H1 (cell line): ENCODE measurements around the gene KCNAB2. TPM values are rescaled to one million over a fixed set of nuclear protein-coding genes. Genes with fewer than 3 reads are reported as not detected.

Source experiments
- CTCF ChIA-PET: fragments of 300-600 bp; sonication (Branson Sonifier 250); formaldehyde crosslinking; loops from one replicate; lab custom pipeline; 2021; ENCODE audit not compliant: partially characterized antibody; lab: Charles Lee
- POLR2A ChIA-PET: fragments of 300-600 bp; sonication (Branson Sonifier 250); formaldehyde crosslinking; loops from one replicate; lab custom pipeline; 2021; ENCODE audit warnings: inconsistent platforms; ENCODE audit not compliant: partially characterized antibody; lab: Charles Lee
- DNase-seq, 2 experiments: peaks; one replicate each; pipeline versions ENCODE4 v3.0.0 to v3.0.0-alpha.2; 2010 to 2022; ENCODE audit warnings: low spot score in 2 of 2, low read depth in 1 of 2, mixed read lengths in 1 of 2
- FAIRE-seq: peaks from 2 replicates; lab custom pipeline; 2011; peaks lifted over from hg19 to GRCh38; lab: Jason Lieb, UNC
- H2AFZ ChIP-seq: 2 replicates; pipeline ENCODE4 v1.8.1; 2012; ENCODE audit warnings: low read length, inconsistent platforms
- H2AK5ac ChIP-seq: 2 replicates; pipeline ENCODE4 v1.6.1; 2013; ENCODE audit warnings: low read depth, low read length
- H2BK120ac ChIP-seq: replicated peaks from 2 replicates; pipeline ENCODE3; 2013; ENCODE audit warnings: low read depth, low read length, inconsistent platforms
- H2BK12ac ChIP-seq: 2 replicates; pipeline ENCODE4 v1.6.1; 2013; ENCODE audit warnings: low read depth, low read length
- H2BK15ac ChIP-seq: 2 replicates; pipeline ENCODE4 v1.6.1; 2013; ENCODE audit warnings: low read length
- H2BK20ac ChIP-seq: 2 replicates; pipeline ENCODE4 v1.6.1; 2013; ENCODE audit warnings: low read length
- H2BK5ac ChIP-seq: 2 replicates; pipeline ENCODE4 v1.6.1; 2013; ENCODE audit warnings: low read depth, low read length
- H3K14ac ChIP-seq: 2 replicates; pipeline ENCODE4 v1.6.1; 2013; ENCODE audit warnings: inconsistent platforms; ENCODE audit not compliant: insufficient read length
- H3K18ac ChIP-seq: 2 replicates; pipeline ENCODE4 v1.6.1; 2013; ENCODE audit warnings: low read length; ENCODE audit errors: extremely low read depth
- H3K23ac ChIP-seq: 2 replicates; pipeline ENCODE4 v1.6.1; 2013; ENCODE audit warnings: inconsistent platforms; ENCODE audit not compliant: insufficient read length
- H3K23me2 ChIP-seq: 2 replicates; pipeline ENCODE4 v1.6.1; 2013; ENCODE audit warnings: low read depth, low read length
- H3K27ac ChIP-seq: 2 replicates; pipeline ENCODE4 v1.6.1; 2011; ENCODE audit warnings: low read depth, low read length, inconsistent platforms
- H3K27me3 ChIP-seq, 4 experiments: replicated peaks in 1 of 4; 1 replicate in 1 of 4; 2 replicates in 3 of 4; pipeline versions ENCODE4 v1.6.1 to v1.8.1; 2011 to 2013; ENCODE audit warnings: low read length in 3 of 4, mild to moderate bottlenecking in 3 of 4, inconsistent platforms in 2 of 4, mixed read lengths in 2 of 4, moderate library complexity in 1 of 4; ENCODE audit not compliant: control insufficient read depth in 3 of 4, insufficient read depth in 3 of 4; ENCODE audit errors: extremely low read depth in 1 of 4
- H3K36me3 ChIP-seq, 4 experiments: 2 replicates each; pipeline versions ENCODE4 v1.6.1 to v1.8.1; 2011 to 2013; ENCODE audit warnings: mild to moderate bottlenecking in 4 of 4, low read length in 3 of 4, moderate library complexity in 2 of 4, control low read depth in 1 of 4, inconsistent platforms in 1 of 4; ENCODE audit not compliant: insufficient read depth in 4 of 4, control insufficient read depth in 2 of 4
- H3K4ac ChIP-seq: replicated peaks from 2 replicates; pipeline ENCODE3; 2013; ENCODE audit warnings: low read length, low read depth, mixed read lengths, inconsistent platforms; ENCODE audit not compliant: insufficient read length
- H3K4me1 ChIP-seq, 4 experiments: replicated peaks in 1 of 4; 1 replicate in 1 of 4; 2 replicates in 3 of 4; pipeline versions ENCODE4 v1.6.1 to v1.8.1; 2011 to 2013; ENCODE audit warnings: low read length in 3 of 4, inconsistent platforms in 2 of 4, mixed read lengths in 1 of 4; ENCODE audit not compliant: insufficient read depth in 4 of 4, control insufficient read depth in 3 of 4
- H3K4me2 ChIP-seq, 2 experiments: 2 replicates each; pipeline versions ENCODE4 v1.6.1 to v1.8.1; 2011 to 2013; ENCODE audit warnings: low read depth in 2 of 2, low read length in 2 of 2, control low read depth in 1 of 2, inconsistent platforms in 1 of 2, mild to moderate bottlenecking in 1 of 2; ENCODE audit not compliant: insufficient read depth in 1 of 2
- H3K4me3 ChIP-seq, 4 experiments: fragments of 200-600, 300-600 bp in 1 of 4; sonication (generic), shearing (Covaris generic), sonication (Bioruptor Twin) in 1 of 4; 2 replicates each; pipeline versions ENCODE4 v1.5.1 to v1.8.1; 2011 to 2016; ENCODE audit warnings: low read length in 4 of 4, low read depth in 3 of 4, control low read depth in 2 of 4, inconsistent platforms in 2 of 4, mild to moderate bottlenecking in 2 of 4, mixed read lengths in 1 of 4, moderate library complexity in 1 of 4; ENCODE audit not compliant: insufficient read depth in 2 of 4; ENCODE audit errors: extremely low read depth in 1 of 4
- H3K56ac ChIP-seq: replicated peaks from 2 replicates; pipeline ENCODE3; 2013; ENCODE audit warnings: low read depth, mild to moderate bottlenecking, mixed read lengths, low read length, inconsistent platforms; ENCODE audit not compliant: insufficient read length
- H3K79me1 ChIP-seq: 2 replicates; pipeline ENCODE4 v1.6.1; 2013; ENCODE audit warnings: low read depth, low read length, control low read depth
- H3K79me2 ChIP-seq, 2 experiments: 2 replicates each; pipeline versions ENCODE4 v1.6.1 to v1.8.1; 2012 to 2013; ENCODE audit warnings: low read length in 2 of 2, mild to moderate bottlenecking in 2 of 2, inconsistent platforms in 1 of 2; ENCODE audit not compliant: insufficient read depth in 2 of 2, control insufficient read depth in 1 of 2
- H3K9ac ChIP-seq, 4 experiments: replicated peaks in 1 of 4; 1 replicate in 1 of 4; 2 replicates in 3 of 4; pipeline versions ENCODE4 v1.6.1 to v1.8.1; 2011 to 2013; ENCODE audit warnings: low read depth in 3 of 4, low read length in 3 of 4, control low read depth in 2 of 4, mild to moderate bottlenecking in 2 of 4, moderate library complexity in 2 of 4, inconsistent platforms in 1 of 4; ENCODE audit errors: extremely low read depth in 1 of 4
- H3K9me3 ChIP-seq, 2 experiments: 2 replicates each; pipeline versions ENCODE4 v1.6.1 to v1.8.1; 2012 to 2013; ENCODE audit warnings: mild to moderate bottlenecking in 2 of 2, moderate library complexity in 2 of 2, control low read depth in 1 of 2, inconsistent platforms in 1 of 2, low read depth in 1 of 2, low read length in 1 of 2, mixed read lengths in 1 of 2; ENCODE audit not compliant: insufficient read depth in 2 of 2
- H4K20me1 ChIP-seq, 2 experiments: replicated peaks in 1 of 2; 2 replicates each; pipeline versions ENCODE3 to v1.8.1; 2011 to 2013; ENCODE audit warnings: inconsistent platforms in 2 of 2, low read length in 2 of 2, mild to moderate bottlenecking in 1 of 2; ENCODE audit not compliant: insufficient read depth in 2 of 2, control insufficient read depth in 1 of 2
- H4K5ac ChIP-seq: 2 replicates; pipeline ENCODE4 v1.6.1; 2013; ENCODE audit warnings: low read length, low read depth, mixed read lengths, inconsistent platforms; ENCODE audit not compliant: insufficient read length
- H4K8ac ChIP-seq: 2 replicates; pipeline ENCODE4 v1.8.0; 2013; ENCODE audit warnings: mild to moderate bottlenecking, moderate library complexity, low read length, inconsistent platforms; ENCODE audit not compliant: insufficient read depth; ENCODE audit errors: extremely low read depth
- H4K91ac ChIP-seq: replicated peaks from 2 replicates; pipeline ENCODE3; 2013; ENCODE audit warnings: low read length, mixed read lengths, inconsistent platforms; ENCODE audit not compliant: insufficient read length
- ASH2L ChIP-seq: fragments of 200-600, 300-600 bp; sonication (generic); IDR thresholded peaks from one replicate; pipeline ENCODE4 v1.7.1; 2017; ENCODE audit warnings: low read length
- BRCA1 ChIP-seq: IDR thresholded peaks from 2 replicates; pipeline ENCODE4 v1.6.1; 2012; ENCODE audit warnings: low read depth, low read length, improper control_type of control experiment
- HDAC2 ChIP-seq, 2 experiments: fragments of 300-600 bp in 1 of 2; sonication (generic) in 1 of 2; IDR thresholded peaks; 2 replicates each; pipeline ENCODE4 v1.6.1; 2011 to 2012; ENCODE audit warnings: low read depth in 2 of 2, low read length in 2 of 2, mild to moderate bottlenecking in 2 of 2, moderate library complexity in 2 of 2, borderline replicate concordance in 1 of 2, inconsistent platforms in 1 of 2
- WGBS, 2 experiments: shearing (Covaris generic) in 1 of 2; methylation state at CpG; one replicate each; pipeline versions ENCODE4 v1.1.6 to v1.1.7; 2013 to 2015; ENCODE audit warnings: low lambda C conversion rate in 2 of 2, mixed read lengths in 2 of 2, inconsistent platforms in 1 of 2, low coverage in 1 of 2, missing lambda C conversion rate in 1 of 2; ENCODE audit not compliant: insufficient replicate concordance in 2 of 2, insufficient coverage in 1 of 2, insufficient read length in 1 of 2; ENCODE audit errors: extremely low coverage in 1 of 2, missing lambda C conversion rate in 1 of 2; 5-methylcytosine and 5-hydroxymethylcytosine counted together
- polyA plus RNA-seq, 7 experiments: library from polyadenylated mRNA; depleted of rRNA in 3 of 7; stranded (reverse) in 5 of 7; unstranded in 2 of 7; fragments of >200 nt in 5 of 7; fragments of 200-250 nt in 2 of 7; gene quantifications; 1 replicate in 5 of 7; 2 replicates in 1 of 7; 4 replicates in 1 of 7; pipeline versions ENCODE4 v1.2.1 to v1.2.3, GENCODE V29; 2011 to 2013; ENCODE audit warnings: missing spikeins in 2 of 7, mixed read lengths in 2 of 7
- total RNA-seq: library from RNA; stranded (reverse); fragmentation: NEBNext Ultra II Directional; extraction: Animal tissue kit (Norgen Biotek cat#: 25700); gene quantifications from 2 replicates; pipeline ENCODE4 v1.2.1, GENCODE V29; 2021

Gene KCNAB2
- total and polyA plus RNA-seq, 2 of the 8 experiments (the other 6 are each of a cell fraction or from before 2014, with no cell fraction given): 4.5 to 7.0 TPM

- TF ChIP-seq BRCA1 (no peak), ASH2L (no peak), HDAC2 (IDR thresholded peaks at IDR 0.05; ENCODE audit: borderline replicate concordance in 1 of 2, low read depth in 2 of 2, low read length in 2 of 2) (no peak)
- TF ChIP-seq, all 59 proteins: peak for 0
- Histone ChIP-seq H3K4ac (no peak overlapping the region), H2BK5ac (no peak overlapping the region), H2BK15ac (no peak overlapping the region), H3K23ac (no peak overlapping the region), H3K27ac (no peak overlapping the region), H4K5ac (no peak overlapping the region), H3K36me3 (no peaks in the 10 kb centered on the region), H4K8ac (peak overlapping the region; percentile 14; the same call in 1 of the 2 replicates), H3K4me2 (no peak overlapping the region), H4K91ac (no peak overlapping the region), H4K20me1 (peaks cover 0 to 2% of the 10 kb centered on the region in 2 experiments), H3K79me1 (no peaks in the 10 kb centered on the region), H2BK12ac (no peak overlapping the region), H2BK120ac (no peak overlapping the region), H3K23me2 (no peaks in the 10 kb centered on the region; the same call in 1 of the 2 replicates), H3K56ac (no peak overlapping the region), H3K14ac (no peak overlapping the region), H3K9ac (no peak overlapping the region; a peak in 1 of 7 replicates), H3K27me3 (no peaks in the 10 kb centered on the region), H3K4me3 (no peak overlapping the region), H2BK20ac (no peak overlapping the region), H2AFZ (no peak overlapping the region), H3K79me2 (no peaks in the 10 kb centered on the region), H3K4me1 (no peaks in the 10 kb centered on the region; a peak in 2 of 7 replicates), H3K9me3 (no peaks in the 10 kb centered on the region), H3K18ac (no peak overlapping the region; the same call in 1 of the 2 replicates), H2AK5ac (no peak overlapping the region)
- ChIA-PET POLR2A (interaction anchor here (1.2 kb wide), 1 partner anchor 38 kb away, joined by 4 read pairs; no protein-coding TSS in a partner anchor), CTCF (interaction anchor here (0.7 to 1.6 kb wide), 4 partner anchors 11 to 72 kb away, joined by 3 to 5 read pairs (median 4); no protein-coding TSS in a partner anchor)
- 91% methylated on average over 22 of the region's 24 CpGs; no CpG with 5 or more reads in 1 of the 2 experiments for WGBS, 2 experiments
- DNase-seq (no peak), FAIRE-seq (no peak)
Observed at GRCh38 chr1:6098303-6099215, 52.9 kb downstream of the KCNAB2 start.
